ENCODE data around the gene DNAJC8.

- TF ChIP-seq CTCF (IDR thresholded peaks at IDR 0.05), result peak in 3 of 4 experiments; percentile 29 to 51 (median 30)
- no peak for TF ChIP-seq POLR2A (IDR thresholded peaks at IDR 0.05)
- no peak for TF ChIP-seq POLR2AphosphoS5 (IDR thresholded peaks at IDR 0.05)
Measured at GRCh38 chr1:28208818-28209441, 23.9 kb downstream of the DNAJC8 start.
